ENCODE data around the gene EPS8L2. TPM values are rescaled to one million over a fixed set of nuclear protein-coding genes. Genes with fewer than 3 reads are reported as not detected.

EPS8L2 gene
- total and polyA plus RNA-seq, 4 donors = 24.4 to 138 (median 62.7) TPM

GRCh38 chr11:703506-703905 lies 2.5 kb upstream of the EPS8L2 start:
- Histone ChIP-seq H3K27ac (ENCODE audit: low read depth in 1 of 2, low read length in 2 of 2) (peak overlapping the region; percentile 76 to 96), H3K4me1 (ENCODE audit: control insufficient read depth in 4 of 4, insufficient read depth in 4 of 4, low read length in 3 of 4) (peaks cover 22 to 60% (median 43%) of the 10 kb centered on the region in 4 donors), H3K9ac (ENCODE audit: low read depth in 1 of 2, low read length in 2 of 2) (no peak overlapping the region), H3K9me3 (ENCODE audit: control insufficient read depth in 4 of 4, low read length in 3 of 4) (no peaks in the 10 kb centered on the region), H3K36me3 (ENCODE audit: control insufficient read depth in 4 of 4, insufficient read depth in 3 of 4, low read depth in 1 of 4, low read length in 3 of 4) (peaks cover 0 to 2% (median 0%) of the 10 kb centered on the region in 4 donors), H3K27me3 (ENCODE audit: control insufficient read depth in 4 of 4, insufficient read depth in 4 of 4, low read length in 3 of 4) (no peaks in the 10 kb centered on the region), H3K4me3 (ENCODE audit: low read depth in 1 of 3, low read length in 3 of 3) (no peak overlapping the region)
- WGBS = 81% methylated on average over 9 of the region's 9 CpGs
- TF ChIP-seq HNF4A (conservative IDR thresholded peaks at IDR 0.05) = no peak
- TF ChIP-seq, protein P1, sequence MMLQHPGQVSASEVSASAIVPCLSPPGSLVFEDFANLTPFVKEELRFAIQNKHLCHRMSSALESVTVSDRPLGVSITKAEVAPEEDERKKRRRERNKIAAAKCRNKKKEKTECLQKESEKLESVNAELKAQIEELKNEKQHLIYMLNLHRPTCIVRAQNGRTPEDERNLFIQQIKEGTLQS (IDR thresholded peaks at IDR 0.05) = no peak
- no peak for TF ChIP-seq JUND (IDR thresholded peaks at IDR 0.05)
- TF ChIP-seq EGR1 (IDR thresholded peaks at IDR 0.05; ENCODE audit: low read depth in 2 of 2) = no peak
- no peak for TF ChIP-seq GABPA (IDR thresholded peaks at IDR 0.05 in 1 of 2, conservative IDR thresholded peaks at IDR 0.05 in 1 of 2)
- no peak for TF ChIP-seq SP1 (IDR thresholded peaks at IDR 0.05)
- TF ChIP-seq YY1 (IDR thresholded peaks at IDR 0.05) = no peak
- TF ChIP-seq, protein P2, sequence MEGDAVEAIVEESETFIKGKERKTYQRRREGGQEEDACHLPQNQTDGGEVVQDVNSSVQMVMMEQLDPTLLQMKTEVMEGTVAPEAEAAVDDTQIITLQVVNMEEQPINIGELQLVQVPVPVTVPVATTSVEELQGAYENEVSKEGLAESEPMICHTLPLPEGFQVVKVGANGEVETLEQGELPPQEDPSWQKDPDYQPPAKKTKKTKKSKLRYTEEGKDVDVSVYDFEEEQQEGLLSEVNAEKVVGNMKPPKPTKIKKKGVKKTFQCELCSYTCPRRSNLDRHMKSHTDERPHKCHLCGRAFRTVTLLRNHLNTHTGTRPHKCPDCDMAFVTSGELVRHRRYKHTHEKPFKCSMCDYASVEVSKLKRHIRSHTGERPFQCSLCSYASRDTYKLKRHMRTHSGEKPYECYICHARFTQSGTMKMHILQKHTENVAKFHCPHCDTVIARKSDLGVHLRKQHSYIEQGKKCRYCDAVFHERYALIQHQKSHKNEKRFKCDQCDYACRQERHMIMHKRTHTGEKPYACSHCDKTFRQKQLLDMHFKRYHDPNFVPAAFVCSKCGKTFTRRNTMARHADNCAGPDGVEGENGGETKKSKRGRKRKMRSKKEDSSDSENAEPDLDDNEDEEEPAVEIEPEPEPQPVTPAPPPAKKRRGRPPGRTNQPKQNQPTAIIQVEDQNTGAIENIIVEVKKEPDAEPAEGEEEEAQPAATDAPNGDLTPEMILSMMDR (IDR thresholded peaks at IDR 0.05; ENCODE audit: low read depth, low read length, missing input control) = no peak
- no peak for TF ChIP-seq NR2F2 (IDR thresholded peaks at IDR 0.05)
- no peak for DNase-seq (ENCODE audit: low spot score)

DNA sequence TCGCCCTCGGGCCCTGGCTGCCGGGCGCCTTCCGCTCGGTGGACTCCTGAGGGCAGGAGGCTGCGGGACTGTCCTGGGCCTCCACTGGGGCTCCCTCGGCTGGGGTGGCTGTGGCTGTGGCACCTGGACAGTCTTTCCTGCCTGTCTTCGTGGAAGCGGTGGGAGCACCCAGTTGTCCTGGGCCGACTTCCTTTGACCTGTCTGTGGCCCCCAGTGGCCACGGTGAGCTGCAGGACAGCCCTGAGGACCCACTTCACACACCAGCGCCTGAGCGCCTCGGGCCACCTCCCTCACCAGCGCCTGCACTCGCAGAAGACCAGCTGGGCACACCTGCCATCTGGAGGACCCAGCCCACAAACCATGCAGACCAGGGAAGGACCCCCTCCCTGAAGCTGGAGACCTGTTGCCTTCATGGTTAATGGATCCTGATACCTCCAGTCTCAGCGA lies 1.8 kb upstream of the EPS8L2 start:
- TF ChIP-seq RAD21 (IDR thresholded peaks at IDR 0.05) = no peak
- no peak for TF ChIP-seq REST (IDR thresholded peaks at IDR 0.05)
- WGBS = 81% methylated on average over 18 of the region's 18 CpGs
- H3K27ac ChIP-seq (ENCODE audit: low read depth in 1 of 2, low read length in 2 of 2) = peak overlapping the region; percentile 76 to 96
- H3K36me3 ChIP-seq (ENCODE audit: control insufficient read depth in 4 of 4, insufficient read depth in 3 of 4, low read depth in 1 of 4, low read length in 3 of 4) = peaks cover 0 to 2% (median 0%) of the 10 kb centered on the region in 4 donors
- DNase-seq (ENCODE audit: low spot score) = no peak
- H3K9ac ChIP-seq (ENCODE audit: low read depth in 1 of 2, low read length in 2 of 2) = no peak overlapping the region
- no peaks in the 10 kb centered on the region for H3K9me3 ChIP-seq (ENCODE audit: control insufficient read depth in 4 of 4, low read length in 3 of 4)
- no peaks in the 10 kb centered on the region for H3K27me3 ChIP-seq (ENCODE audit: control insufficient read depth in 4 of 4, insufficient read depth in 4 of 4, low read length in 3 of 4)
- H3K4me3 ChIP-seq (ENCODE audit: low read depth in 1 of 3, low read length in 3 of 3) = no peak overlapping the region
- H3K4me1 ChIP-seq (ENCODE audit: control insufficient read depth in 4 of 4, insufficient read depth in 4 of 4, low read length in 3 of 4) = peaks cover 24 to 66% (median 48%) of the 10 kb centered on the region in 4 donors
